Activated CD4-positive, alpha-beta T cell treated with anti-CD3 and anti-CD28 coated beads, Interleukin-2, amount 50 U/mL, for 48 hours (primary cell): ENCODE results near the gene NFASC.

Source experiments
- DNase-seq, 2 experiments: peaks; one replicate each; pipeline ENCODE4 v3.0.0-alpha.2; 2020

NFASC gene

DNA sequence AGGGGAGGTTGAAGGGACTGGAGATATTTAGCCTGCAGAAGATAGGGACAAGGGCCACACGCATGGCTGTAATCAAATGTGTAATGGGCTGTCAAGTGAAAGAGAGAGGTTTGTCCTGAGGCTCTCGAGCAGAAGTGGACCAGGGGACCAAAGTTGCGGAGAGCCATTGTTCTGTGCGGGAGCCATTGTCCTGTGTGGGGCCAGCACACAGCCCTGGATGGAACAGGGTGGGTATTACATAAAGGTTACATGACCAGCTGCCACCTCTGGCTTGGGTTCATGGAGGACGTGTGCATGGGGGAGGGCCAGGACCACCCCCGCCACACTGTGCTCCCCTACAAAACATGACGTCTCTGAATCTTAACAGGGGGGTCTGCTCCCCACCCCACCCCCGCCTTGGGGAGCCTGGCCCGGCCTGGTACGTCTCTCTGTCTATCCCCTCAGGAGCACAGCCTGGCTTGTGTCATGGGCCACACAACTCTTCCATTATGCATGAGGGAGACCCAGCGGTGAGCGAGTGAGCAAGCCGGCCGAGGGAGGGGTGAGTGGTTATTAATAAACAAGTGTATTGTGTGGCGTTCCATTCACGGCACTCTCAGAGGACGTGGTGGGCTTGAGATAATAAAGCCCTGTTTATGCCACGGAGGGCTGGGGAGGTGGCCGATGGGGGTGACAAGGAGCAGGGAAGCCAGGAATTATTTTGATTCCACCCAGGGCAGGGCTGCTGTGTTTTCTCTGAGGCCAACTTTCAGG lies at the start of gene NFASC:
NFASC (plus strand) TSS at position 703 of the 753 bp plus-strand sequence. CDS start 73,454 bp downstream, outside the sequence.
- DNase-seq: no peak

DNA sequence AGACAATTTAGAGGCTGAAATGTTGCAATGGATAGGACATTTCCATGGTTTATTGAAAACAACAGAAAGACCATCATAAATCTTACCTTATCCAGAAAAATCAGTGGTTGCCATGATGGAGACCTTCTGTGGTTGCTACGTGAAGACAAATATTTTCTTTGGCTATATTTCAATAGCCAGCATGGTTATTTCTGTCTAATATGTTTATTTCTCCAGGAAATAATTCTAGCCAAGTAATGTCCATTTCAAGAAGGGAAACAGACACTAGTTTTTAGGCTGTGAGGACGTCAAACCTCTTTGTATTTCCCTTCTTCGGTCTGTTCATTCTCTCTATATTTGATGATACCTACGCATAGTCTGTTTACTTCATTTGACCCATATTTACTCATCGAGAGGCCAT lies 49.2 kb upstream of the NFASC start:
- DNase-seq: no peak

DNA sequence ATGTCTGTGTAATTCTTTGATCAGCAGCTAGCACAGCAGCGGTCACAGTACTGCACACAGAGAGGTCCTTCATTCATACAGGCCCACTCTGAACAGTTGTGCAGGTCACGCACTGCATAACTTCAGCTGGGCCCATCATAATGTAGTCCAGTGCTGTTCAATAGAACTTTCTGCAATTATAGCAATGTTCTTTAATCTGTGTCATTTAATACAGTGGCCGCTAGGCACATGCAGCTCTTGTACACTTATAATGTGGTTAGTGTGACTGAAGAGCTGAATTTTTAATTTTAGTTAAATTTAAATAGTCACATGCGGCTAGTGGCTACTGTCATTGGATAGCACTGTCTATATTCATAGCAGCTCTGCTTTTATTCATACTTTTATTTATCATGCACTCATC lies 48.7 kb upstream of the NFASC start:
- no peak for DNase-seq

DNA sequence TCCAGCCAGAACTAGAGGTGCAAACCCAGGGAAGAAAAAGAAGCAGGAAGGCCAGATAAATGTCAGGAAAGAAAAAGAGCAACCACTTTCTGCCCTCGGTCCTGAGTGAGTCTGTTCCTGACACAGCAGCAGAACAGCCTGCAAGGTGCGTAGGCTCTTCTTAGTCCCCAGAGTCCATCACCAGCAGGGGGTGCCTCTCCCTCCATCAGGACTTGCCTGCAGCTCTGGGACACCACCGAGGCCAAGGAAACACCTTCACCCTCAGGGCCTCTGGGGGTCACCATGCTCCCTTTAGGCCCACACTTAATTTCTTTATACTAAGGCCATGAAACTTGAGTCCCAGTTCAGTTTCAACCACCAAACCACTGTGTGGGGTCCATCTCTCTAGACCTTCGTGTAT lies 43.7 kb upstream of the NFASC start:
- DNase-seq: peak; percentile 22 to 38

DNA sequence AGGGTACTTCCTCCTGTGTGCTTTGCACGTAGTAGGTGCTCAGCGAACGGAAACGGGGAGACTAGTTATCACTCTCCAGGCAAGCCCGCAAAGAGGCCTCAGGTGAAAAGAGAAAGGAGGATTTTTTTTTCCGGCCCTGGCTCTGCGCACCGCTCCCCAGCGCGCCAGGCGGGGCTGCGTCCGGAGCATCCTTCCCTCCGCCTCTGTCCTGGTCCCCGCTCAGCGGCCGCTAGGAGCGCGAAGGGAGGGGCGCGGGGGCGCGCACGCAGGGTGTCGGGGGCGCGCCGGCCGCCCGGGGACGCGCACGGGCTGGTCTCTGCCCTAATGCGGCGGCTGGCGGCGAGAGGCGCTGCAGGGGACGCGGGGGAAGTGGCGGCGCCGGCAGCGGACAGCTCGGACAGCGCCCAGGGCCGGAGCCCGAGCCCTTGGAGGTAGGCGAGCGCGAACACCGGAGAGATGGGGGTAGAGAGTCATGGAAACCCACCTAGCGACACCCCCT lies 42.3 kb upstream of the NFASC start:
- peak; percentile 61 to 65 for DNase-seq

DNA sequence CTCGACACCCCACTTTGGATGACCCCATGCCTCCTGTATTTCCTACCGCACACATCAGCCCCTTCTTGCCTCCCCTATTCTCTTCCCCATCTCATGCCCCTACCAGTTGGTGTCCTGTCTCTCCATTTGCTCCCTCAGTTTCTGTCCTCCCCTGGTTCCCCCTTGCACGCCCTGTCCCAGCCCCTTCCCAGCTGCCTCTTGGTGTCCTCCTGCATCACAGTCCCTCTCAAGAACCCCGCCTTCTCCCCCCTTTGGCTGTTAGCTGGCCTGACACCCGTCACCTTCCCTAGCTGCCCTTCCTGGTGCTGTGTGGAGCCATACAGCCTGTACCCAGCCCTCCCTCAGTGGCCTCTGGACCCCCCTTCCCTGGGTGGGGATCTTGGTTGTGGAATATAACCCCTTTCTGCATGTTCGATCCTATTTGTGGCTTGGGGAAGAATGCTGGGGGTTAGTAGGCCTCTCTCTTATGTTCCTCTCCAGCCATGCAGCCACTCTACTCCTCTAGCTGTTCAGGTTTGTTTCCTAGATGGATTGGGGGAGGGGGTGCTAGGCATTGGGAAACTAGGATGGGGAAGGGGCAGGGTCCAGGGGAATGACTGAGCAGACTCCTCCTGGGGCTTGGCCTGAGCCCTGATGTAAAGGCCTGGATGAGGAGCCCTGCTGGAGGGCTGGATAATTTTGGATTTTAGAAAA lies 41.4 kb upstream of the NFASC start:
- DNase-seq: no peak

DNA sequence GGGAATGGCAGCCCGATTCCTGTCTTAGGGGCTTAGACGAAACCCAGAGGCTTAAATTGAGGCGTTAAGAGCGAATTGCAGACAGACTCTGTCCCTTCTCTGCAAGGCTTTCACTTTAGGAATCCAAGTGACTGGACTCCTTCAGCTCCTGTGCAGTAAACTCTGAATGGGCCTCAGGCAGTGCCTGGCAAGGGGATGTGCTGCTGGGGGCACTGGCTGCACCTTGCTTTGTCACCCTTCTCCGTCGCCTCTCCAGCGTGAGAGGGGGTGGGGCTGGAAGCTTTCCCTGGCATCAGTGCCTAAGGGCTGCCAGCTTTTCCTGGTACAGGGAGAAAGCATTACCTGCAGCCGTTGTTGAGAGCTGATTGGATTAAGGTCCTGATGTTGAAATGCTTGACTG lies 39.9 kb upstream of the NFASC start:
- DNase-seq: no peak

DNA sequence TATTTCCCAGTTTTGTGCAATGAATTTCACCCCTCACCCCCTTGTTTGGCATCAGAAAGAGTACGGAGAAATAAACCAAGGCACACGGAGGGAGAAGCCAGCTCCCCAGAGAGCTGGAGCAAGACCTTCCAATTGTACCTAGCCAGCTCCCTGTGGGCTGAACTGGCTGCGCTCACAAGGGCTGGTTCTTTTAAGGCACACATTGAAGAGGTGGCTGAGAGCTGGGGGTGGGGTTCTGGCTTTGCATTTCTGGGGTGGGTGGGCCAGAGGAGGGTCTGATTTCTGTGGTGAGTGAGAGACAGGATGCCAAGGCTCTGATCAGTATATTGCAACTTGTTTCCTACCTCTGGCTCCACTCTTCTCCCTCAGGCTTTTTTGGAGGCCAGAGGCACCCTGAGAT lies 39.5 kb upstream of the NFASC start:
- DNase-seq: no peak

DNA sequence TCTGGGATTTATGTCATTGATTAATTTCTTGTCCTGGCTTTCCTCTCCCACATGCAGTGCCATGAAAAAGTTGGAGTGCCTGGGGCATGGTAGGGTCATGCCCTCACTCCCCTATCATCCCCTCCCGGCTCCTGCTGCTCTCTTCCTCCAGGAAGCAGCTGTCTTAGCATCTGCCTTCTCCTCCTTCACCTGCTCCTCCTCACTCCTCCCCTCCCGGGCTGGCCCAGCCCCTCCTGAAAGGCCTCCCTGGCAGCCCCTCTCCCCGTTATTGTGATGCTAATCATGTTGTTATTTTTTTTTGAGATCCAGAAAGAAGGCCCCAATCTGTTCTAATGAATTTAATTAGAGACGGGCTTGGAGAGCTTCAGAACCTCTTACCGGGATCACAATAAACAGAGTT lies 36.3 kb upstream of the NFASC start:
- DNase-seq: no peak

DNA sequence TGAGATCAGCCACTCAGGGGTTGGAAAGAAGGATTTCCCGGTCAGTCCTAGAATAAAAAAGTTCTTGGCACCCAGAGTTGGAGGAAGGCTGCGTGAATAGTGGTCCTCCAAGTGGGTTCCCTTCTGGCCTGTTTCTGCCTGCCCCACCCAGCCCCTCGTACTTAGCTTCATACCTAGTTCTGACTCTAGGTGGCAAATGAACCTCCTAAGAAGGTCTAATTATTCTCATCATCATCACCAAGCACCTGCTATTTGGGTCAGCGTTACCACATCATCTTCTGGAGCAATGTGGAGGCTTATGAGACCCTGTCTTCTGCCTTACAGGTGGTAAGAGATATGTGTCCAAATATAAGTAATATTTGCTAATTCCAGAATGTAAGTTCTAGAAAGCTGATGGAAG lies 35.9 kb upstream of the NFASC start:
- DNase-seq: no peak

DNA sequence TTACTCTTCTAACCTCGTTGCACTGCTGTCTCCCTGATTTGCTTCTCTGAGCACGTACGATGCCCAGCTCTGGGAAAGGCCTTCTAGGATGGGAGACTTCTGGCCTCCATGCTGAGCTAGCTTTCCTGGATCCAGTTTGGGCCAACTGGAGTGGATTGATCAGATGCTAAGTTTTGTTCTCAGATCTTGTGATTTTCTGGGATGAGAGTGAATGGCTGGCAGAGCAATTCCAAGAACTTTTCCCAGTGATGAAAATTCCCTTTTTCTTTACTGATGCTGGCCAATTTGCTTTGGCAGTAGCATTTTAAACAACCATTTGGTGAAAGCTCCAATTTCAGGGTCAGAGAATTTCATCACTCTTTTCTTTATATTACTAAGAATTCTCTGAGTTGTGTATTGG lies 34.9 kb upstream of the NFASC start:
- no peak for DNase-seq

DNA sequence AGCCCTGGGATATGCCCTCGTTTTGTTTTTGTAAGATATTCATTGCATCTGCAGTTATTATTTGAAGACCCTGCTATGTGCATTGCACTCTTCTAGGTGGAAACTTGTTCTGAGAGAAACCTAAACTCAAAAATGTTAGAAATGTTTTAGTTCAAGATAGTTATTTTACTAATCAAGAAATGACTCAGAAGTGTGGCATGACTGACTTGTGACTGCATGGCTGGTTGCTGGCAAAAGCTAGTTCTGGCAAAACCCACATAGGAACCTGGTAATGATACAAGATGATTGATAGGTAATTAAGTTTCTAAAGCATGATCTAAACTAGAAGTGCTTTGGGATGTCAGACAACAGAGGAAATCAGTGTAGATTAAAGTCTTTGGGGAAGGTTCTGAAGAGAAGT lies 33.8 kb upstream of the NFASC start:
- no peak for DNase-seq

DNA sequence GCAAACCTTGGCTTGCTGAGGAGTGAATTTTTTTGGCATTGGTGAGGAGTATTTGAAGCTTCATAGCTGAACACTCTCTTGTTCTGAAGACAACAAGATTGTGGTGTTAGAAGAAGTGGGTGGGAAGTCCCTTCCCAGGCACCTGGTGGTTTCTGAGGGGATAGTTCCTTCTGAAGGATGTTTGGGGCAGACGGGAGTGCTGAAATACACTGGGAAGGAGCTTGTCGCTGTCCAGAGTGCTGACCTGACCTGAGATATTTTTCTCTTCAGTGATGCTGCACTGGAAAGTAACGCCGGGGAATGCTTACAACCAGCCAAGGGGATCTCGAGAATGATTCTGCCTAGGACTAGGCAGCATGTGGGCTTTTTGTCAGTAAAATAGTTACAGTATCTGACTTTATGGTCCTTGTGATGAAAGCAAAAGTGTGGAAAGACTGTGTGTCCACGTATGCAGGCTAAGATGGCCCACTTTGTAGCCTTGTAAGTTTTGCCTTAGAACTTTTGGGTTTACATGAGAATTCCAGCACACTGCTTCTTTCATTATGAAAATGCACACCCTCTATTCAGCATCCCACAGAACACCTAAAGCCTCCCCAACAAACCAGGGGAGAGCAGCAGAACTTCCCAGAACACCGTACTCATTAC lies 33.1 kb upstream of the NFASC start:
- DNase-seq: peak; percentile 37 to 38

DNA sequence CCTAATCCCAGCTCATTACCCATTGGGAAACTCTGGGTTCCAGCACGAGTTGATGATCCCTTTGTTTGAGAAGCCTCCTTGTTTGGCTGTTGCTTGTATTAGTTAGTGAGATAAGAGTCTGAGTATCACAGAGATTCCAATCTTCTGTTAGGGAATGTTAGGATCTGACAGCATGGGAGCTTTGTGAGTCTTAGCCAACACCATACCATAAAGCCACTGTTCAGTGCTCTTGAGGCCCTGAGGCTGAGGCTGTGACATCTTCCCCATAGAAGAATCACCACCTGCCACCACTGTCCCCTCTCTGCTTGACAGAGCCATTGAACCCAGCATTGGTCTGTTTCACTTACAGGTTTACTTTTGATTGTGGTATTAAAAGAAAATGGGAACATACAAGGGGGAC lies 29.3 kb upstream of the NFASC start:
- no peak for DNase-seq

DNA sequence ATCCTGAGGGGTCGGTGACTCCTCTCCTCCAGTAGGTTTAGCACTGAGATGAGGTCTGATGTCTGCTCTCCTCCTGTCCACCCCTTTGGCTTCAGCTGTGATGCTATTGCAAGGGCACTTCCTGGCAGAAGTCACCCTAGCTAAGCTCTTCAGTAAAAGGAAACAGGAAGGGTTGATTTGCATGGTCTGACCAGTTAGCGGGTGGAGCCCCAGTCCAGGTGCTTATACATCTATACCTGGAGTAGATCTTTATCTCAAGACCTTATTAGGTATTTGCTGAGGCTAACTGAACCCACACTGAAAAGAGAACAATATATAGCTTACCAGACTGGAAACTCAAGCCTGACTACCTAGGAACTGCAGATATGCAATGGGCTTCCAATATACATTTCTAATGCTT lies 28.9 kb upstream of the NFASC start:
- no peak for DNase-seq

DNA sequence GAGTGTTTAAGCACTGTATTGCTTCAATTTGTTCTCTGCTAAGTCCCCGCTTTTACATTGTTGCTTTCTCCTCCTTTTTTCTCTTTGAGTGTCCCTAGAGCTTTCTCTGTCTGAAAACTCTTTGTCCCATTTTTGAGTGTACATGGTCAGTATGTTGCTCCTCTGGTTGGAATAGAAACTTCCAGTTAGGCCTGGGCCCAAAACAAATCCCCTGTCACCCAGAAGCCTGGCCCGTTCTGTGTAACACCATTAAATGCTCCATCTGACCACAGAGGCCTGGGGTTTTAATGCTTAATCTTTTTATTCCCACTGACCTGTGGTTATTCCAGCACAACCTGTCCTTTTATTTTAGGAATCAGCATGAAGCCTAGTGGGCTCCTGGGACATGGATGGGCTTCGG lies 28.3 kb upstream of the NFASC start:
- no peak for DNase-seq

DNA sequence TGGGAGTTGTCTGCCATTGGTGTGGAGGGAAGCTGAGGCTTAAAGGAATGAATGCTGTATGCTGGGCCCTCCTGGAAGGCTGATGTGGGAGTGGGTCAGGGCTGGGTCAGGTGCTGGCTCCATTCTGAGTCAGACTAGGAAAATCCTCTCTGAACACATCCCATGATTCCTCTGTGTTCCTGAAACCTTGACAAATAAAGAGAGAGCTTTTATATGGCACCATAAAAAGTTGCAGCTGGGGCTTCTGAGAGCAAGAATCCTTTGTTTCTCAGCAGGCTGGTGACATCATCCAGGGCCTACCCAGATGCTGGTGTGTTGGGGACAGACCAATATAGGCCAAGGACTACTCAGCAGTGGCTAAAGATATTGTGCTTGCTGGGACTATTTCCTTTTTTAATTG lies 27.8 kb upstream of the NFASC start:
- DNase-seq: no peak

DNA sequence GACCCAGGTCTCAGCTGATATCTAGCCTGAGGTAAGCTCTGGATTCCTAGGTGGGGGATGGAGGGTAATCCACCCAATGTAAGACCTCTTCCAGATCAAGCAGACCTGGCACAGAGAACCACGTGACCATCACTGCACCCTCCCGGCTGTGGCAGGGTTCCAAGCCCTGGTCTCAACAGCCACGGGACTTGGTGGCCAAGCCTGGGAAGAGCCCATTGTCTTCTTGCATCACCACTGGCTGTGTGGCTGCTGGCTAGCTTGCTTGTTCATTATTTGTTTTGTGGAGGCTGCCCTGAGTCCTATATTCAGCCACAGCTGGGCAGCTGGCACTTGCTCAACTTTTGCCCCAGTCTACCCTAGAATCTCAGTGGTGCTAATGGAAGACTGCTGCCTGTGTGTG lies 24.1 kb upstream of the NFASC start:
- no peak for DNase-seq

DNA sequence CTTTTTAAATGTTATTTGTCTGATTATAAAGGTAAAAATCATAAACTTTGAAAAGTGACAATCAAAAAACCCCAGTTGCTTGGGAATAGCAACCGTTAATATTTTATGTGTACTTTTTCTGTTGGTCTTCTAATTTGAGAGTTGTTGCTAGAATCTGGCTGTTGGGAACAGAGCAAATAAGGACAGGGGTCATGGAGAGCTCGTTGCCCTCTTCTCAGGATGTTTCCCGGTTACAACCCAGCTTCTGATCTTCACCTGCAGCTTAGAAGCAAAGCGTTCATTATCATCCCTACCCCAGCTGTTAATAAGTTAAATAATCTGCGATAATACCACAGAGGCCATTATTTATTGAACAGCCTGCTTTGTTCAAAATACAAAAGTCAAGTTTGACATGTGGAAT lies 22.1 kb upstream of the NFASC start:
- no peak for DNase-seq

DNA sequence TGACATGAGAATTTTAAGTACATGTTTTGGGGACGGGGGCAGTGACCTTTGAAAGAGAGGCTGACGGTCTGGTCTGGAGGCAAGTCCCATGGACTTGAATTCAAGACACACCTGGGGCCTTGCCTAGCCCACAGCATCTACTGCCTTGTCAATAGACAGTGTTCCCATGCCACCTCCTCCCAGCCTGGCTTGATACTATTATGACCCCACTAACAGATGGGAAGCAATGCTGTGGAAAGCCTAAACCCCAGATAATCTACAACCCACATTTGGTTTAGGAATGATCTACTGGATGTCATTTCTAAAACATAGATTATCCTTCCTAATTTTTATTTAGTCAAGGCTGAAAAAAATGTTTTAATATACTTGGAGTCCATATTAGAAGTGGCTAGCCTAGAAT lies 17.8 kb upstream of the NFASC start:
- DNase-seq: no peak

DNA sequence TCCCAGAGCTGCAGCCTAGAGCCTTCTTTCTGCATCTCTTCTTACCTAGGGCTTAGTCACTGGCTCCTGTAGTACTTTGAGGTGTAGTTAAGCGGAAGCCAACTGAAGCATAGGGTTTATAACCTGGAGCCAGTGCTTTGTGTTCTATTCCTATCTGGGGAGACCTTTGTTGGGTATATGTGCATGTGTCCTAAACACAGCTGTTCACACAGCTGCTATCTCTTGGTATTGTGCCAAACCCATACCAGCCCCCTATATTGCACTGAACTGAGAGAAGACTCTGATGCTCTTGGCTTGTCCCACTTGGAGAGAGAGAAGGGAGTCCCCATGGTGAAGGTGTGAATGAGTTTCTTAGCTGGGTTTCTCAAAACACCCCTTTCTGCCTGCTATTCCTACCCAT lies 17.2 kb upstream of the NFASC start:
- DNase-seq: no peak

DNA sequence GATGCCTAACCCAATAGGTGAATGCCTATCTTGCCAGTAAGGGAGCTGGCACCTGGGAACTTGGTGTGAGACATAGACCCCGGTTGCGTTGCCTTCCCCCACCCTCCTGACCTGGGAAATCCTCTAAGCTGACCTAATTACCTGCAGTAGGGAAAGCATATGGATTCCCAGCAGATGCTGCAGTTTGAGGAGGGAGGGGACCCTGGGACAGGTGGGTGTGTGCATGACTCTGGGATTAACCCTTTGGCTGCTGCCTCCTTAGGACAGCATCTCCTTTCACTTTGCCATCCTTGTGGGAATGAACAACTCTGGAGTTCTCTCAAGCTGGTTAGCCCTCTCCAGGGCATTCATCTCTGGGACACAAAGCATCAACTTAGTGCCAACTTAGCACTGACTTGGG lies 16.4 kb upstream of the NFASC start:
- DNase-seq: no peak

DNA sequence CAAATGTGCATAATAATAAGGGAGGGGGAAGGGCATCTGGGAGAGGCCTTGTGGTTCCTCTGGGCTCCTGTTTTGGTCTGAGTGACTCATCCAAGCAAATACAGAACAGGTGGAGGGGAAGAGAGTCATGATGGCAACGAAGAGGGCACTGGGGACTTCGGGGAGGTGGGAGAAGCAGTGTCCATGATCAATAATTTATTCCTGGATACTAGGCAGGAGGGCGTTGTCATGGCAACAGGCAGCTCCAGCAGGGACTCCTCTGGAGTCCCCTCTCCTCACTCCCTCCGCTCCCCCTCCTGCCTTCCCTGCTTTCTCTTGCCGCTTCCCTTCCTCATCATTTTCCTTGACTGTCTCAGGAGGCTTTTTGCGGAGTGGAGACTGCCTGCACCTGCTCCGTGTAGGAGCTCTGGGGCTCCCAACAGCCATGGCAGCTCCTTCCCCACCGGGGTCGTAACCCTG lies 12.3 kb upstream of the NFASC start:
- no peak for DNase-seq

DNA sequence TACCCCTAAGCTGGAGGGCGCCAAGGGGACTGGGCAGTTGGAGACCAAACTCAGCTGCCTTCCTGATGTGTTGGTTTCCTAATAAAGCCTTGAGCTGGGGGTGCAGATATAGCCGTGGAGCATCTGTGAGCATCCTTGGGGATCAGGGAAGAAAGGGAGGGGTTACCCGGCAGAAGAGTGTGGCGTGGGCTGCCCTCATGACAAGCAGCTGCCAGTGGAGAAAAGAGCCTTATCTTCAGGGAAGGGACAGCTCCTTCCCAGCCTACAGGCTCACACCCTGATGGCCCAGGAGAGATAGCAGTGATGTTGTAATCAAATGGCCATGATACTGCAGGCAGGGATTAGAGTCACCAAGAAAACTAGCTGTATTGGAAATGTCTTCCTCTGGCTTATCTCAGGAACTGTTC lies 10.8 kb upstream of the NFASC start:
- no peak for DNase-seq
